ENCODE measurements around the gene KIF3C. TPM values are rescaled to one million over a fixed set of nuclear protein-coding genes. Genes with fewer than 3 reads are reported as not detected.

Gene KIF3C
- total RNA-seq, 1 donor from 2014 or later: 29.7 TPM

DNA sequence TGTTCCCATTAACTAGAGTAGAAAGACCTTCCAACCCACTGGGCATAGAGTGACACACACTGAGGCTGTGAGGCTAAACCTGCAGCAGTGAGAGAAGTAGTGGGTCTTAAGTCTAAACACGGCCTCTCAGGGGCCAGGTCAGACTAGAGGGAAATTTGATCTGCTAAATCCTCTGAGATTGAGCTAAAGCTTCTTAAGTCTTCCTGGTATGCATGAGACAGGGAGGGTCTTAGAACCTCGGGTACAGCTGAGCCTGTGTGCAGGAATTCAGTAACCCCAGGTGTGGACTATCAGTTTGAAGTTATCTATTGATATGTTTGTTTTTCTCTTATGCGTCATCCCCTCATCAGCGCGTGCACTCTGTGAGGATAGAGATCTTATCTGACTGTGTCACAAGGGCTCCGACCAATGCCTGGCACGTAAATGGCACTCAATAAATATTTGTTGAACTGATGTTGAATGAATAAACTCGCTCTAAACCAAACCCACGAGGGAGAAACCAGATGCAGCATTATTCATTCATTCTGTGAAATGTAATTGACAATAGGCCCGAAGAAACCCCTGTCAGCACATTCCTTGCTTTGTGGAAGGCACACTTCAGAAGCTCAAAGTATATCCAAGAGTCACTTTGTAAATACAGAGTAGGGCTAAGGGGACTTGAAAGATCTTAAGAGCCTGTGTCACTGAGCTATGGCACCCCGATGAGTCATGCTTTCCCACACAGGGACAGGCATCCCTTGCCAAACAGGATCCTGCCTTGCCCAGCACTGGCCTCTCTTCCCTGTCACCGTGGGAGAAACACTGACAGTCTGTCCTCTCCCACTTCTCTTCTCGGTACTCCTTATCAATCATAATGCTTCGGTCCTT is 29.9 kb upstream of the KIF3C start:
- DNase-seq (ENCODE audit: extremely low spot score, unreplicated experiment): no peak
- no peak overlapping the region for H3K4me3 Mint-ChIP-seq (ENCODE audit: unreplicated experiment)
- H3K27ac Mint-ChIP-seq (ENCODE audit: unreplicated experiment): peak overlapping the region; percentile 2
- TF ChIP-seq CTCF (IDR thresholded peaks at IDR 0.05): no peak
- peaks cover 14% of the 10 kb centered on the region for H3K4me1 Mint-ChIP-seq (ENCODE audit: unreplicated experiment)
- no peaks in the 10 kb centered on the region for H3K36me3 Mint-ChIP-seq (ENCODE audit: unreplicated experiment)
- H3K9me3 Mint-ChIP-seq (ENCODE audit: unreplicated experiment): no peaks in the 10 kb centered on the region
- no peaks in the 10 kb centered on the region for H3K27me3 Mint-ChIP-seq (ENCODE audit: unreplicated experiment)

- H3K4me3 Mint-ChIP-seq (ENCODE audit: unreplicated experiment): no peak overlapping the region
- DNase-seq (ENCODE audit: extremely low spot score, unreplicated experiment): no peak
- H3K4me1 Mint-ChIP-seq (ENCODE audit: unreplicated experiment): peaks cover 12% of the 10 kb centered on the region
- no peaks in the 10 kb centered on the region for H3K36me3 Mint-ChIP-seq (ENCODE audit: unreplicated experiment)
- H3K9me3 Mint-ChIP-seq (ENCODE audit: unreplicated experiment): no peaks in the 10 kb centered on the region
- no peak overlapping the region for H3K27ac Mint-ChIP-seq (ENCODE audit: unreplicated experiment)
- no peak for TF ChIP-seq CTCF (IDR thresholded peaks at IDR 0.05)
- H3K27me3 Mint-ChIP-seq (ENCODE audit: unreplicated experiment): no peaks in the 10 kb centered on the region
Observed at GRCh38 chr2:26011609-26011989, 29.3 kb upstream of the KIF3C start.

GRCh38 chr2:26010943-26011342 is 28.6 kb upstream of the KIF3C start:
- no peak for DNase-seq (ENCODE audit: extremely low spot score, unreplicated experiment)
- Mint-ChIP-seq H3K27ac (ENCODE audit: unreplicated experiment) (no peak overlapping the region), H3K27me3 (ENCODE audit: unreplicated experiment) (no peaks in the 10 kb centered on the region), H3K4me3 (ENCODE audit: unreplicated experiment) (no peak overlapping the region), H3K4me1 (ENCODE audit: unreplicated experiment) (peaks cover 12% of the 10 kb centered on the region), H3K36me3 (ENCODE audit: unreplicated experiment) (no peaks in the 10 kb centered on the region), H3K9me3 (ENCODE audit: unreplicated experiment) (no peaks in the 10 kb centered on the region)
- no peak for TF ChIP-seq CTCF (IDR thresholded peaks at IDR 0.05)

DNA sequence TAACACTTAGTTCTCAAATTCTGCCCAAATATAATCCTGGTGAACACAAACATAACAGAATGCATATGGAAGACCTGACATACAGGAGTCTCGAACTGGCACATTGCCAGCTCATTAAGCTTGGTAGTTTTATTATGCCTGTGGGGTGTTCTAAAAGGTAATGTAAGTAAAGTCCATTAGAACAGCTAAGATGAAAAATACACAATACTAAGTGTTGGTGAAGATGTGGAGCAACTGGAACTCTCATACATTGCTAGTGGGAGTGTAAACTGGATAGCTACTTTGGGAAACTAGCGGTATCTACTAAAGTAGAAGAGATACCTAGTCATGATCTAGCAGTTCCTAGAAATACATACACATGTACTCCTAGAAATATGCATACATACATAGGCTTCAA is 27.3 kb upstream of the KIF3C start:
- Mint-ChIP-seq H3K4me3 (ENCODE audit: unreplicated experiment) (no peak overlapping the region), H3K4me1 (ENCODE audit: unreplicated experiment) (peaks cover 12% of the 10 kb centered on the region), H3K27ac (ENCODE audit: unreplicated experiment) (no peak overlapping the region), H3K36me3 (ENCODE audit: unreplicated experiment) (no peaks in the 10 kb centered on the region), H3K9me3 (ENCODE audit: unreplicated experiment) (no peaks in the 10 kb centered on the region), H3K27me3 (ENCODE audit: unreplicated experiment) (no peaks in the 10 kb centered on the region)
- DNase-seq (ENCODE audit: extremely low spot score, unreplicated experiment): no peak
- no peak for TF ChIP-seq CTCF (IDR thresholded peaks at IDR 0.05)

DNA sequence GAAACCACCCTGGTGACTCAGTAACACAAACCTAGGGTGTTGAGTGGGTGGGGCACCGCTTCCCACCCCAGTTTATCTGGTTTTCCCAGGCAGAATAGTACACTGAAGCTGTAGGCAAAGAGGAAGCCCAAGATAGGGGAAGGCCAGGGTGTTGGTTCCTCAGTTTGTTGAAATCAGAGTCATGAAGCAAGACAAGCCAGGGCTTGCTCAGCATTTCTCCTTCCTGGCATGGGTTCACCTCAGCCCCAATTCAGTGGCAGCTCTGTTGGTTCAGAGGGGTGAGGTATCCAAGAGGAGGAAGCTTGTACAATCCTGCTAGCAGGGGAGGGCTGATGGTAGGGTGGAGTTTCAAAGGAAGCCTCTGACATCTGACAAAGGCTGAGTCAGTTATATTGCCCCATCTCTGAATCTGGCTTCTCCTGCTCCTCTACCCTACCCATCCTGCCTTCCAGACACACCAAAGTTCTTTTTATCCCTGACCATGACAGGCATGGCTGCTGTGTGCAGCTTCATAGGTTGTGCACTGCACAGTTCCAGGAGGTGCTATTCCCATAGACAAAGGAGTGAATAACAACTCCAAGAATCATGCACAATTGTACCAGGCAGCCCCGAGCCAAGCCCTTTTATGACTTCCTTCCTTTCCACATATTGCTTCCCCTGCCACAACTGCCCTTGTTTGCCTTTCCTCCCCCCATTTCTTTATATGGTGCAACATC is 26.7 kb upstream of the KIF3C start:
- Mint-ChIP-seq H3K36me3 (ENCODE audit: unreplicated experiment) (no peaks in the 10 kb centered on the region), H3K27ac (ENCODE audit: unreplicated experiment) (no peak overlapping the region), H3K27me3 (ENCODE audit: unreplicated experiment) (no peaks in the 10 kb centered on the region), H3K4me1 (ENCODE audit: unreplicated experiment) (peaks cover 12% of the 10 kb centered on the region), H3K4me3 (ENCODE audit: unreplicated experiment) (no peak overlapping the region), H3K9me3 (ENCODE audit: unreplicated experiment) (no peaks in the 10 kb centered on the region)
- TF ChIP-seq CTCF (IDR thresholded peaks at IDR 0.05): no peak
- no peak for DNase-seq (ENCODE audit: extremely low spot score, unreplicated experiment)
